Sigmoid colon (tissue), 4 donors: ENCODE data around the gene GTF2E1.

Experiments
- CTCF ChIP-seq, 4 experiments: fragments of 450-650 bp in 3 of 4; fragments of 200-600 bp in 1 of 4; IDR thresholded peaks; one replicate each; pipeline ENCODE4 v1.5.1; 2016 to 2019; ENCODE audit warnings: antibody characterized with exemption in 4 of 4, mild to moderate bottlenecking in 3 of 4, moderate library complexity in 2 of 4
- EP300 ChIP-seq, 4 donors: sonication (generic); formaldehyde crosslinking; IDR thresholded peaks; one replicate each; pipeline ENCODE4 v1.6.1; 2017; ENCODE audit warnings: antibody characterized with exemption in 4 of 4
- POLR2A ChIP-seq, 2 donors: fragments of 450-650 bp; IDR thresholded peaks; one replicate each; pipeline ENCODE4 v1.6.1; 2016; ENCODE audit warnings: antibody characterized with exemption in 2 of 2, mild to moderate bottlenecking in 2 of 2, moderate library complexity in 2 of 2
- POLR2AphosphoS5 ChIP-seq, 4 donors: sonication (generic); formaldehyde crosslinking; IDR thresholded peaks; one replicate each; pipeline ENCODE4 v1.6.1; 2017; ENCODE audit warnings: antibody characterized with exemption in 4 of 4

- TF ChIP-seq POLR2AphosphoS5 (IDR thresholded peaks at IDR 0.05) (no peak), CTCF (IDR thresholded peaks at IDR 0.05) (no peak), POLR2A (IDR thresholded peaks at IDR 0.05) (no peak), EP300 (IDR thresholded peaks at IDR 0.05) (no peak)
Observed at GRCh38 chr3:120831066-120831465, 88.5 kb downstream of the GTF2E1 start.
